Stimulated activated CD4-positive, alpha-beta T cell treated with anti-CD3 and anti-CD28 coated beads, Interleukin-1b, Interleukin-23, amount 100 ng/mL, for 48 hours (primary cell): ENCODE data around the gene B3GNT9.
A peak's percentile ranks its signal among the peaks of the same experiment; 100 is the strongest.

ENCODE experiments used
- DNase-seq: peaks from one replicate; pipeline ENCODE4 v3.0.0-alpha.2; 2020

B3GNT9 gene

GRCh38 chr16:67150833-67151396 is at the start of gene B3GNT9:
TSS of gene B3GNT9 (minus strand) at chr16:67150998. CDS start at chr16:67150485, 513 bp downstream.
- DNase-seq = peak; percentile 35

- DNase-seq = no peak
Observed at GRCh38 chr16:67200491-67200890, 49.7 kb upstream of the B3GNT9 start.

- no peak for DNase-seq
Observed at GRCh38 chr16:67199808-67200198, 49.0 kb upstream of the B3GNT9 start.

GRCh38 chr16:67199011-67199807 is 48.4 kb upstream of the B3GNT9 start, which contains the start of gene ELMO3:
TSS of gene ELMO3 (plus strand) at chr16:67199131. CDS start at chr16:67199327, 196 bp downstream.
- DNase-seq = no peak

GRCh38 chr16:67198238-67198734 is 47.5 kb upstream of the B3GNT9 start:
- no peak for DNase-seq

GRCh38 chr16:67197704-67198103 is 46.9 kb upstream of the B3GNT9 start:
- DNase-seq = no peak

- no peak for DNase-seq
Observed at GRCh38 chr16:67196881-67197280, 46.1 kb upstream of the B3GNT9 start.

GRCh38 chr16:67195676-67196075 is 44.9 kb upstream of the B3GNT9 start:
- DNase-seq = no peak

GRCh38 chr16:67194260-67194659 is 43.5 kb upstream of the B3GNT9 start:
- no peak for DNase-seq

GRCh38 chr16:67193536-67193935 is 42.7 kb upstream of the B3GNT9 start:
- DNase-seq = no peak

GRCh38 chr16:67192781-67193361 is 42.1 kb upstream of the B3GNT9 start:
- no peak for DNase-seq

- DNase-seq = peak; percentile 91
Observed at GRCh38 chr16:67191995-67192681, 41.3 kb upstream of the B3GNT9 start, which contains the start of gene E2F4. TSS of gene E2F4 (plus strand) at chr16:67192155. CDS start at chr16:67192228, 73 bp downstream.

GRCh38 chr16:67191411-67191994 is 40.7 kb upstream of the B3GNT9 start:
- no peak for DNase-seq

- DNase-seq = no peak
Observed at GRCh38 chr16:67190448-67191399, 39.9 kb upstream of the B3GNT9 start.

- no peak for DNase-seq
Observed at GRCh38 chr16:67190041-67190440, 39.2 kb upstream of the B3GNT9 start, which contains the start of gene EXOC3L1. TSS of gene EXOC3L1 (minus strand) at chr16:67190136. CDS start at chr16:67189676, 460 bp downstream.

- no peak for DNase-seq
Observed at GRCh38 chr16:67188798-67189197, 38.0 kb upstream of the B3GNT9 start.

GRCh38 chr16:67188323-67188722 is 37.5 kb upstream of the B3GNT9 start:
- DNase-seq = no peak

- DNase-seq = no peak
Observed at GRCh38 chr16:67187175-67187890, 36.5 kb upstream of the B3GNT9 start.

GRCh38 chr16:67186550-67186950 is 35.8 kb upstream of the B3GNT9 start:
- no peak for DNase-seq

- DNase-seq = no peak
Observed at GRCh38 chr16:67185651-67186134, 34.9 kb upstream of the B3GNT9 start.
